Caco-2 (cell line): ENCODE results near the gene SPAG4. TPM values are rescaled to one million over a fixed set of nuclear protein-coding genes. Genes with fewer than 3 reads are reported as not detected.
A peak's percentile ranks its signal among the peaks of the same experiment; 100 is the strongest.

Experiments used
- BruUV-seq: library from RNA; stranded (reverse); fragments of 400-500 nt; replicated peaks from 2 replicates; lab custom pipeline; 2021; lab: Mats Ljungman, UMichigan
- CTCF ChIA-PET: fragments of 300-600 bp; sonication (Branson Sonifier 250); formaldehyde crosslinking; loops from one replicate; lab custom pipeline; 2022; ENCODE audit warnings: antibody characterized with exemption; lab: Charles Lee
- POLR2A ChIA-PET: fragments of 300-600 bp; sonication (Branson Sonifier 250); formaldehyde crosslinking; loops from one replicate; lab custom pipeline; 2022; ENCODE audit warnings: antibody characterized with exemption; lab: Charles Lee
- DNase-seq, 2 experiments: peaks; one replicate each; pipeline versions ENCODE4 v3.0.0 to v3.0.0-alpha.2; 2020 to 2022
- H3K27me3 ChIP-seq: replicated peaks from 2 replicates; pipeline ENCODE4 v1.6.0; 2011; ENCODE audit warnings: low read length; ENCODE audit not compliant: control insufficient read depth, insufficient read depth
- H3K36me3 ChIP-seq: 2 replicates; pipeline ENCODE4 v1.5.1; 2011; ENCODE audit warnings: low read length; ENCODE audit not compliant: control insufficient read depth, insufficient read depth
- H3K4me1 ChIP-seq: fragments of 250-450 bp; sonication (Bioruptor Pico); 2 replicates; pipeline ENCODE4 v1.5.1; 2020; ENCODE audit warnings: mild to moderate bottlenecking
- H3K4me3 ChIP-seq: 2 replicates; pipeline ENCODE4 v1.5.1; 2011; ENCODE audit warnings: low read depth, mild to moderate bottlenecking, control low read depth, low read length
- H3K9me3 ChIP-seq: fragments of 250-450 bp; sonication (Bioruptor Pico); 2 replicates; pipeline ENCODE4 v1.5.1; 2020; ENCODE audit warnings: mild to moderate bottlenecking, moderate library complexity
- H3K27ac Mint-ChIP-seq: one replicate; pipeline ENCODE4 v1.8.0; 2022; ENCODE audit warnings: mixed read lengths; ENCODE audit not compliant: unreplicated experiment
- H3K27me3 Mint-ChIP-seq: one replicate; pipeline ENCODE4 v1.8.0; 2022; ENCODE audit warnings: mixed read lengths; ENCODE audit not compliant: insufficient read depth, unreplicated experiment
- H3K36me3 Mint-ChIP-seq: one replicate; pipeline ENCODE4 v1.8.0; 2022; ENCODE audit warnings: mild to moderate bottlenecking, mixed read lengths; ENCODE audit not compliant: insufficient read depth, unreplicated experiment
- H3K4me1 Mint-ChIP-seq: one replicate; pipeline ENCODE4 v1.8.0; 2022; ENCODE audit warnings: low read depth, mixed read lengths; ENCODE audit not compliant: unreplicated experiment
- H3K4me3 Mint-ChIP-seq: one replicate; pipeline ENCODE4 v1.8.0; 2022; ENCODE audit warnings: mild to moderate bottlenecking, moderate library complexity, mixed read lengths; ENCODE audit not compliant: unreplicated experiment
- H3K9me3 Mint-ChIP-seq: one replicate; pipeline ENCODE4 v1.8.0; 2022; ENCODE audit warnings: mixed read lengths; ENCODE audit not compliant: unreplicated experiment
- intact Hi-C: fragments of 100-400 bp; cut with micrococcal nuclease; formaldehyde crosslinking; loops from one replicate; pipeline ENCODE4 v1.10.0; 2022; ENCODE audit not compliant: unreplicated experiment
- total RNA-seq: library from RNA; stranded (reverse); gene quantifications from 2 replicates; pipeline ENCODE4 v1.2.3, GENCODE V29; 2022
- TF ChIP-seq, protein P1 (sequence below), 2 experiments: fragments of 200-600 bp in 1 of 2; IDR thresholded peaks; 1 replicate in 1 of 2; 2 replicates in 1 of 2; pipeline versions ENCODE4 v1.5.1 to v1.8.0; 2011 to 2022; ENCODE audit warnings: antibody characterized with exemption in 1 of 2, control low read depth in 1 of 2, inconsistent platforms in 1 of 2, low read depth in 1 of 2, low read length in 1 of 2, mild to moderate bottlenecking in 1 of 2, moderate library complexity in 1 of 2; ENCODE audit not compliant: insufficient read depth in 1 of 2, severe bottlenecking in 1 of 2, unreplicated experiment in 1 of 2

SPAG4 gene
- total RNA-seq, 1 experiment from 2014 or later, result 5.4 TPM

DNA sequence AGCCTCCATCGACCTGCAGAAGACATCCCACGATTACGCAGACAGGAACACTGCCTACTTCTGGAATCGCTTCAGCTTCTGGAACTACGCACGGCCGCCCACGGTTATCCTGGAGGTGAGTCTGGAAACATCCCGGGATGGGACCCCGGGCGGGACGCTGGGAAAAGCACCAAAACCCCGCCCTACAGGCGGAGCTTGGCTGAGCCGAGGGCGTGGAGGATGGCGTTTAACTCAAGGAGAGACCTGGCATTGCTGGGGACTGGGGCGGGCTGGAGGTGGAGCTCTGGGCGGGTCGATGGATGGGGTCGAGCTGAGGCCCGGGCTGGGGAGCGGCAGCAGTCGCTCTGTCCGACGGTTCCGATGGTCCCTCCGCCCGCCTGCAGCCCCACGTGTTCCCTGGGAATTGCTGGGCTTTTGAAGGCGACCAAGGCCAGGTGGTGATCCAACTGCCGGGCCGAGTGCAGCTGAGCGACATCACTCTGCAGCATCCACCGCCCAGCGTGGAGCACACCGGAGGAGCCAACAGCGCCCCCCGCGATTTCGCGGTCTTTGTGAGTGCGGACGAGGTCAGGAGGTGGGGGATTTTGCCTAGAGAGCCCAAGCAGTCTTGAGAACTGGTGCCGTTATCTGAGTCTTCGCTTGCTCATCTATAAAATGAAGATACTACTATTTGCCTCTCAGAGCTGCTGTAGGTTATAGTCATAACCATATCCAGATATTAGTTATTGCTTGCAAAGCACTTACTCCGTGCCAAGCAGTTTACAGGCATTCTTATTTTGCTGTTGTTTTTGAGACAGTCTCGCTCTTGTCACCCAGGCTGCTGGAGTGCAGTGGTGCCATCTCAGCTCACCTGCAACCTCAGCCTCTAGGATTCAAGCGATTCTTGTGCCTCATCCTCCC is 3.8 kb downstream of the SPAG4 start:
- TF ChIP-seq, protein P1, sequence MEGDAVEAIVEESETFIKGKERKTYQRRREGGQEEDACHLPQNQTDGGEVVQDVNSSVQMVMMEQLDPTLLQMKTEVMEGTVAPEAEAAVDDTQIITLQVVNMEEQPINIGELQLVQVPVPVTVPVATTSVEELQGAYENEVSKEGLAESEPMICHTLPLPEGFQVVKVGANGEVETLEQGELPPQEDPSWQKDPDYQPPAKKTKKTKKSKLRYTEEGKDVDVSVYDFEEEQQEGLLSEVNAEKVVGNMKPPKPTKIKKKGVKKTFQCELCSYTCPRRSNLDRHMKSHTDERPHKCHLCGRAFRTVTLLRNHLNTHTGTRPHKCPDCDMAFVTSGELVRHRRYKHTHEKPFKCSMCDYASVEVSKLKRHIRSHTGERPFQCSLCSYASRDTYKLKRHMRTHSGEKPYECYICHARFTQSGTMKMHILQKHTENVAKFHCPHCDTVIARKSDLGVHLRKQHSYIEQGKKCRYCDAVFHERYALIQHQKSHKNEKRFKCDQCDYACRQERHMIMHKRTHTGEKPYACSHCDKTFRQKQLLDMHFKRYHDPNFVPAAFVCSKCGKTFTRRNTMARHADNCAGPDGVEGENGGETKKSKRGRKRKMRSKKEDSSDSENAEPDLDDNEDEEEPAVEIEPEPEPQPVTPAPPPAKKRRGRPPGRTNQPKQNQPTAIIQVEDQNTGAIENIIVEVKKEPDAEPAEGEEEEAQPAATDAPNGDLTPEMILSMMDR (IDR thresholded peaks at IDR 0.05; ENCODE audit: insufficient read depth in 1 of 2, low read depth in 1 of 2, low read length in 1 of 2, severe bottlenecking in 1 of 2, unreplicated experiment in 1 of 2), result peak; percentile 94 to 99
- Mint-ChIP-seq H3K36me3 (peaks cover 91% of the 10 kb centered on the region), H3K4me3 (peak overlapping the region; percentile 98), H3K4me1 (peaks cover 29% of the 10 kb centered on the region), H3K27ac (peak overlapping the region; percentile 73), H3K27me3 (no peaks in the 10 kb centered on the region), H3K9me3 (no peaks in the 10 kb centered on the region)
- POLR2A ChIA-PET, result interaction anchor here (0.7 to 1.8 kb wide), 11 partner anchors 11 to 335 kb away, joined by 3 to 15 read pairs (median 5); partner anchors contain the start of genes CEP250, CPNE1, ERGIC3 and NFS1
- Histone ChIP-seq H3K36me3 (no peaks in the 10 kb centered on the region), H3K9me3 (no peaks in the 10 kb centered on the region), H3K27me3 (no peaks in the 10 kb centered on the region), H3K4me1 (peaks cover 5% of the 10 kb centered on the region; the same call in 1 of the 2 replicates), H3K4me3 (peak overlapping the region; percentile 66)
- intact Hi-C loops, result loop anchor here (1.0 to 10.0 kb wide), 4 partner anchors 107 to 295 kb away; partner anchors contain the start of gene PHF20
- BruUV-seq, result no TSS peak
- DNase-seq, result peak; percentile 98 to 99
- CTCF ChIA-PET, result interaction anchor here (0.5 to 5.4 kb wide), 43 partner anchors 8 to 1311 kb away, joined by 3 to 46 read pairs (median 5); partner anchors contain the start of genes CEP250, CPNE1, ERGIC3 and NFS1

DNA sequence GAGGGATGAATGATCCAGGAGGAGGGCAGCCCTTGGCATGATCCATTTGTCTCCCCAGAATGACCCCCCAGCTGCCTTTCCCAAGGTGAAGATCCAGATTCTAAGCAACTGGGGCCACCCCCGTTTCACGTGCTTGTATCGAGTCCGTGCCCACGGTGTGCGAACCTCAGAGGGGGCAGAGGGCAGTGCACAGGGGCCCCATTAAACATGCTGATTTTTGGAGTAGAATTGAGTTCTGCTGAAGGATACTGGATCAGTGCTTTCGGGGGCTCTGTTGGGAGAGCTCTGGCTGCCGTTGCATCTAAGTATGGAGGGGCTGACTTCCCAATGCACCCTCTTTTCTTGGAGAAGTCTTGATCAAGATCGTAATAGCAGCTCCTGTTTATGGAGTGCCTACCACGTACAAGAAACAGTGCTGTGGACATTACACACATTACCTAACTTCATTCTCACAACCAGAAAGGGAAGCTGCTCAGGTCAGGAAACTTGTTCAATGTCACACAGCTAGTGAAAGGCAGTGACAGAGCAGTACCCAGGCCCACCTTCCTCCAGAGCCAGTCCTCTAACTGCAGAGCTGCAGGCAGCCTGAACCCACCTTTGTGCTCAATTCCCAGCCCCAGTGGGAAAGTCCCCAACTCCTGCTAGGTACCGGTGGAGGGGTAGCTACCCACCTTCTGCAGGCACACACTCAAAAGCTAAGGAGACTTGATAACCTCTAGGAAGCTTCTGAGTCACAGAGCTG is 5.4 kb downstream of the SPAG4 start:
- H3K4me3 ChIP-seq, result no peak overlapping the region
- H3K36me3 ChIP-seq, result no peaks in the 10 kb centered on the region; the same call in 1 of the 2 replicates
- Mint-ChIP-seq H3K27ac (peak overlapping the region; percentile 73), H3K36me3 (peaks cover 91% of the 10 kb centered on the region), H3K4me3 (peak overlapping the region; percentile 98), H3K4me1 (peaks cover 24% of the 10 kb centered on the region), H3K9me3 (no peaks in the 10 kb centered on the region), H3K27me3 (no peaks in the 10 kb centered on the region)
- CTCF ChIA-PET, result interaction anchor here (0.6 to 5.4 kb wide), 6 partner anchors 10 to 372 kb away, joined by 3 to 46 read pairs (median 6); partner anchors contain the start of genes CPNE1 and RBM12
- DNase-seq, result no peak
- BruUV-seq, result no TSS peak
- intact Hi-C loops, result no loop called here
- H3K4me1 ChIP-seq, result peaks cover 5% of the 10 kb centered on the region; the same call in 1 of the 2 replicates
- POLR2A ChIA-PET, result no interaction called here
- H3K9me3 ChIP-seq, result no peaks in the 10 kb centered on the region
- H3K27me3 ChIP-seq, result no peaks in the 10 kb centered on the region
- TF ChIP-seq, protein P1 (IDR thresholded peaks at IDR 0.05; ENCODE audit: insufficient read depth in 1 of 2, low read depth in 1 of 2, low read length in 1 of 2, severe bottlenecking in 1 of 2, unreplicated experiment in 1 of 2), result no peak

DNA sequence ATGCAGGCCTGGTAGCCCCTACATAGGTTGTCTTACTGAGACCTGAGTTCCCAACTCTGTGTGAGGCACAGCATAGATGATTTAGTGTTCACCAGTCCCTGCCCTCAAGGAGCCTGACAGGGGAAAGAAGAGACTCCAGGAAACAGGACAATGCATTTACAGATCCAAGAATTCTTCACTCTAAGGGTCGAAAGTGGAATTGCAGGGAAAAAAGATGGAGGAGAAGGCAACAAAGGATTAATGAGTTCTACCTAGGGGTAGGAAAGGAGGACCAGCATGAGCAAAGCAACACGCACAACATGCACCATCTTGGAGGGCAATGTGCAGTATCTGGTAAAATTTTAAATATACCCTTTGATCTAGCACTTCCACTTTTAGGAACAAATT is 5.9 kb downstream of the SPAG4 start:
- TF ChIP-seq, protein P1 (IDR thresholded peaks at IDR 0.05; ENCODE audit: insufficient read depth in 1 of 2, low read depth in 1 of 2, low read length in 1 of 2, severe bottlenecking in 1 of 2, unreplicated experiment in 1 of 2), result peak; percentile 27 to 46
- intact Hi-C loops, result no loop called here

More for the DNA sequence above, 5.9 kb downstream of the SPAG4 start:
- POLR2A ChIA-PET, result no interaction called here
- Histone ChIP-seq H3K9me3 (no peaks in the 10 kb centered on the region), H3K27me3 (no peaks in the 10 kb centered on the region), H3K4me1 (peaks cover 5% of the 10 kb centered on the region; the same call in 1 of the 2 replicates), H3K4me3 (no peak overlapping the region), H3K36me3 (peaks cover 4% of the 10 kb centered on the region)
- DNase-seq, result no peak
- no TSS peak for BruUV-seq
- H3K4me1 Mint-ChIP-seq, result peaks cover 24% of the 10 kb centered on the region
- no peak overlapping the region for H3K4me3 Mint-ChIP-seq
- H3K9me3 Mint-ChIP-seq, result no peaks in the 10 kb centered on the region
- no peak overlapping the region for H3K27ac Mint-ChIP-seq
- peaks cover 91% of the 10 kb centered on the region for H3K36me3 Mint-ChIP-seq
- CTCF ChIA-PET, result interaction anchor here (0.6 to 3.6 kb wide), 2 partner anchors 9 to 21 kb away, joined by 3 to 37 read pairs; no protein-coding TSS in a partner anchor
- H3K27me3 Mint-ChIP-seq, result no peaks in the 10 kb centered on the region
